Adrenal gland (tissue), 12 donors: ENCODE measurements around the gene BRIP1. TPM values are rescaled to one million over a fixed set of nuclear protein-coding genes. Genes with fewer than 3 reads are reported as not detected.

Source experiments
- DNase-seq, 7 donors: peaks; one replicate each; pipeline ENCODE4 v3.0.0-alpha.2; 2019 to 2020
- H3K27ac ChIP-seq, 5 donors: fragments of 200-600 bp; sonication (generic) in 4 of 5; 1 replicate in 3 of 5; 2 replicates in 2 of 5; pipeline versions ENCODE4 v1.5.1 to v1.8.0; 2016 to 2020; ENCODE audit warnings: mild to moderate bottlenecking in 1 of 5
- H3K27me3 ChIP-seq: fragments of 200-600 bp; 2 replicates; pipeline ENCODE4 v1.8.0; 2021
- H3K36me3 ChIP-seq, 2 donors: fragments of 200-600 bp; replicated peaks in 1 of 2; 1 replicate in 1 of 2; 2 replicates in 1 of 2; pipeline versions ENCODE4 v1.5.1 to v1.8.0; 2018 to 2022
- H3K4me1 ChIP-seq, 2 donors: fragments of 200-600 bp; replicated peaks in 1 of 2; 1 replicate in 1 of 2; 2 replicates in 1 of 2; pipeline versions ENCODE4 v1.5.1 to v1.8.0; 2018 to 2021
- H3K4me3 ChIP-seq, 4 donors: fragments of 200-600 bp; sonication (generic) in 3 of 4; one replicate each; pipeline ENCODE4 v1.5.1; 2016 to 2018
- H3K9me3 ChIP-seq, 3 donors: fragments of 200-600 bp; sonication (generic) in 1 of 3; replicated peaks in 1 of 3; 1 replicate in 2 of 3; 2 replicates in 1 of 3; pipeline versions ENCODE4 v1.5.1 to v1.8.0; 2016 to 2021
- CTCF ChIP-seq, 6 experiments: fragments of 450-650 bp in 4 of 6; fragments of 200-600 bp in 2 of 6; sonication (generic) in 1 of 6; IDR thresholded peaks; 1 replicate in 5 of 6; 2 replicates in 1 of 6; pipeline versions ENCODE4 v1.5.1 to v1.8.0; 2016 to 2021; ENCODE audit warnings: antibody characterized with exemption in 6 of 6, mild to moderate bottlenecking in 2 of 6, moderate library complexity in 1 of 6
- POLR2A ChIP-seq, 2 donors: fragments of 450-650 bp; IDR thresholded peaks; one replicate each; pipeline ENCODE4 v1.6.1; 2017; ENCODE audit warnings: antibody characterized with exemption in 2 of 2, mild to moderate bottlenecking in 2 of 2, moderate library complexity in 1 of 2
- WGBS, 4 donors: extraction: QIAGEN DNeasy Blood & Tissue Kit in 2 of 4; methylation state at CpG; one replicate each; pipeline versions ENCODE4 v1.1.5 to v1.1.7; 2013 to 2017; 5-methylcytosine and 5-hydroxymethylcytosine counted together
- intact Hi-C, 2 donors: fragments of 100-400 bp; cut with DNase I; formaldehyde crosslinking; loops; one replicate each; pipeline versions ENCODE4 v1.14.1 to v1.15.0; 2022 to 2023
- polyA plus RNA-seq, 3 donors: library from polyadenylated mRNA; stranded (reverse); fragments of 200-250 nt in 2 of 3; fragments of 350-450 nt in 1 of 3; fragmentation: Illumina TruSeq in 1 of 3; extraction: RNeasy Lipid Tissue Mini Kit (QIAGEN cat#74804) in 1 of 3; gene quantifications; one replicate each; pipeline ENCODE4 v1.2.3, GENCODE V29; 2013 to 2014
- total RNA-seq, 9 donors: library from RNA; depleted of rRNA in 4 of 9; stranded (reverse); fragments of >200 nt in 4 of 9; fragments of 120-200 nt in 1 of 9; fragmentation: NEBNext Ultra II Directional in 1 of 9; extraction: Animal tissue kit (Norgen Biotek cat#: 25700) in 1 of 9; gene quantifications; one replicate each; pipeline versions ENCODE4 v1.1.0 to v1.2.4, GENCODE V29; 2013 to 2023
- donor health status: healthy with polysubstance abuse.
- donor health status: Bipolar disorder and iron deficiency.
- donor health status: DM: yes; HTN: yes; CAD: no.
- donor health status: DM: no; HTN: no; CAD: no.
- donor health status: DM: no; HTN: no; CAD: no.
- donor health status: DM: yes; HTN: yes; CAD: no.

Gene BRIP1
- total and polyA plus RNA-seq, 12 donors: 0.06 to 6.9 (median 0.46) TPM

- H3K4me1 ChIP-seq: no peaks in the 10 kb centered on the region
- no peak overlapping the region for H3K27ac ChIP-seq
- 94 to 100% (median 99%) methylated on average over 2 of the region's 2 CpGs for WGBS, 4 donors
- no peaks in the 10 kb centered on the region for H3K9me3 ChIP-seq
- no peak for TF ChIP-seq CTCF (IDR thresholded peaks at IDR 0.05)
- TF ChIP-seq POLR2A (IDR thresholded peaks at IDR 0.05): no peak
- no peak overlapping the region for H3K4me3 ChIP-seq
- intact Hi-C loops: loop anchor here in 1 of 2 donors (5.0 kb wide), 2 partner anchors 197 to 417 kb away; no protein-coding TSS in a partner anchor
- no peak for DNase-seq
- H3K36me3 ChIP-seq: no peaks in the 10 kb centered on the region
- no peaks in the 10 kb centered on the region for H3K27me3 ChIP-seq
Measured at GRCh38 chr17:61834610-61835009, 28.7 kb downstream of the BRIP1 start.

- no peaks in the 10 kb centered on the region for H3K4me1 ChIP-seq
- no peaks in the 10 kb centered on the region for H3K27me3 ChIP-seq
- TF ChIP-seq POLR2A (IDR thresholded peaks at IDR 0.05) (no peak), CTCF (IDR thresholded peaks at IDR 0.05) (no peak)
- no peaks in the 10 kb centered on the region for H3K36me3 ChIP-seq
- no peaks in the 10 kb centered on the region for H3K9me3 ChIP-seq
- DNase-seq: no peak
- H3K27ac ChIP-seq: no peak overlapping the region
- H3K4me3 ChIP-seq: no peak overlapping the region
- intact Hi-C loops: no loop called here
- WGBS, 4 donors: 79 to 96% (median 92%) methylated on average over 5 to 7 of the region's 7 CpGs
Measured at GRCh38 chr17:61833536-61834193, 29.7 kb downstream of the BRIP1 start.

- 92 to 96% (median 94%) methylated on average over 3 of the region's 3 CpGs for WGBS, 4 donors
- intact Hi-C loops: no loop called here
- Histone ChIP-seq H3K27ac (no peak overlapping the region), H3K4me1 (no peaks in the 10 kb centered on the region), H3K9me3 (no peaks in the 10 kb centered on the region), H3K27me3 (no peaks in the 10 kb centered on the region), H3K4me3 (no peak overlapping the region), H3K36me3 (no peaks in the 10 kb centered on the region)
- no peak for DNase-seq
- TF ChIP-seq CTCF (IDR thresholded peaks at IDR 0.05): no peak
- no peak for TF ChIP-seq POLR2A (IDR thresholded peaks at IDR 0.05)
Measured at GRCh38 chr17:61832463-61832862, 30.9 kb downstream of the BRIP1 start.

- no peak for DNase-seq
- Histone ChIP-seq H3K9me3 (no peaks in the 10 kb centered on the region), H3K4me1 (no peaks in the 10 kb centered on the region), H3K27ac (no peak overlapping the region), H3K36me3 (no peaks in the 10 kb centered on the region), H3K27me3 (no peaks in the 10 kb centered on the region), H3K4me3 (no peak overlapping the region)
- 98 to 100% (median 99%) methylated on average over 1 of the region's 1 CpG for WGBS, 4 donors
- TF ChIP-seq POLR2A (IDR thresholded peaks at IDR 0.05): no peak
- no peak for TF ChIP-seq CTCF (IDR thresholded peaks at IDR 0.05)
- intact Hi-C loops: no loop called here
Measured at GRCh38 chr17:61831099-61831498, 32.2 kb downstream of the BRIP1 start.
